Measurements from ENCODE around the gene C8A. TPM values are rescaled to one million over a fixed set of nuclear protein-coding genes. Genes with fewer than 3 reads are reported as not detected.
A peak's percentile ranks its signal among the peaks of the same experiment; 100 is the strongest.

C8A gene
- total and polyA plus RNA-seq, 2 experiments from 2014 or later = not detected

DNA sequence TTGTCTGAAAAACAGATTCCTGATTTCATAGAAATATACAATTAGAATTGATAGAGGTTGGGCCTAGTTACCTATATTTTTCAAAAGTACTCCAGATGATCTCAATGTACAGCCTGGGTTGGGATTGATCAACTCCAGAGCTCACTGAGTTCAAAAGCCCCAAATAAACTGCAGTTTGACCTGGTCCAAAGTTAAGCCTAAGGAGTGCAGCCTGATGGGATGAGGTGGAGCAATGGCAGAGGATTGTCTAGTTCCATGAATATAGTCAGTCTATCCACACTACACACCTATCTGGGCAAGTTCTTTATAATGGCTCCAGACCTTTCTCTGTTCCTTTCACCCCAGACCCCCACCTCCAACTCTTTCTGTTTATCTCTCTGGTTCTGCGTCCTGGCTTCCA is 49.2 kb downstream of the C8A start:
- WGBS, 2 experiments (ENCODE audit: low coverage in 1 of 2, low lambda C conversion rate in 2 of 2, missing lambda C conversion rate in 2 of 2) = 96 to 97% methylated on average over 1 of the region's 1 CpG

DNA sequence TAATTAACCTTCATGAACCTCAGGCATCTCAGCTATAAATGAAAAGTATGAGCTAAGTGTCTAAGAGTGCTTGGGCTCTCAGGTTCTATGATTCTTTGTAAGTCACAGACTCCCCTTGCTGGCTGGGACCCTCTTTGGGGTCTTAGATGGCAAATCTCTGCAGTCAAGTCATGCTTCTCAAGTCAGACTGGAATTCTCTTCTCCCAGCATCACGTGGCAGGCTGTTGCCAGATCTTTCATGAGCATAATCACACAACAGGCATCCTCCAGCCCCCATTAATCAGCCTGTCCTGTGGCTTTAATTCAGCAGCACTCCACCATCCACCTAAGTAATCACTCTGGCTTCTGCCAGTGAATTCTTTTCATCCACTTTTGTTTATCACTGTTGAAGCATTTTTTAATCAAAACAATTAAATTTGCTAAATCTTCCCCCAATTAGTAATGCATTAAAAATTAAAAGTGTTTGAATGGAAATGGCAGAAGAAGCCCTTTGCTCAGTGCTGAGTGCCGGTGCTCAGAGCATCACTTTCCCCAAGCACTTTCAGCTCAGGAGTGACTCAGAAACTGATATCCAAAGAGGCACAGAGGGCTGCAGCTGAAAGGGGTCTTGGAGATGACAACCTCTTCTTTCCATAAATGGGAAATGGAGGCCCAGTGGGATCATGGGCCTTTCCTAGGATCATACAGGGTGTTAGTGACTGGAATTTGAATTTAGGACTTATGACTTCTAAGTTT is 50.2 kb downstream of the C8A start:
- Histone ChIP-seq H4K20me1 (ENCODE audit: insufficient read depth) (no peaks in the 10 kb centered on the region), H3K9ac (no peak overlapping the region), H3K4me1 (ENCODE audit: insufficient read depth) (peaks cover 27% of the 10 kb centered on the region), H3F3A (ENCODE audit: insufficient read depth) (peaks cover 16% of the 10 kb centered on the region; the same call in 1 of the 2 replicates), H3K4me3 (no peak overlapping the region), H3K27me3 (replicated peaks; ENCODE audit: insufficient read depth) (no peaks in the 10 kb centered on the region), H3K9me3 (ENCODE audit: low read depth) (no peaks in the 10 kb centered on the region), H2AFZ (no peak overlapping the region), H3K9me2 (ENCODE audit: insufficient read depth) (no peaks in the 10 kb centered on the region; the same call in 1 of the 2 replicates), H3K4me2 (ENCODE audit: unreplicated experiment) (no peak overlapping the region), H3K27ac (no peak overlapping the region), H3K79me2 (ENCODE audit: insufficient read depth) (no peaks in the 10 kb centered on the region), H3K36me3 (ENCODE audit: low read depth) (no peaks in the 10 kb centered on the region)
- WGBS, 2 experiments (ENCODE audit: low coverage in 1 of 2, low lambda C conversion rate in 2 of 2, missing lambda C conversion rate in 2 of 2) = 50 to 52% methylated on average over 2 of the region's 2 CpGs
- TF ChIP-seq EZH2 (IDR thresholded peaks at IDR 0.05; ENCODE audit: insufficient read depth, poor library complexity, severe bottlenecking) (no peak), EZH2phosphoT487 (IDR thresholded peaks at IDR 0.05; ENCODE audit: insufficient read depth, low read depth) (no peak)
- DNase-seq = peak; percentile 21
- in situ Hi-C loops (cut with MboI) = no loop called here

More for the DNA sequence above, 49.2 kb downstream of the C8A start:
- H3K4me3 ChIP-seq = no peak overlapping the region
- H3K27ac ChIP-seq = no peak overlapping the region
- H3K36me3 ChIP-seq (ENCODE audit: low read depth) = no peaks in the 10 kb centered on the region
- no peaks in the 10 kb centered on the region for H3K9me3 ChIP-seq (ENCODE audit: low read depth)
- no peaks in the 10 kb centered on the region for H3K79me2 ChIP-seq (ENCODE audit: insufficient read depth)
- no peaks in the 10 kb centered on the region for H4K20me1 ChIP-seq (ENCODE audit: insufficient read depth)
- no peak overlapping the region for H2AFZ ChIP-seq
- in situ Hi-C loops (cut with MboI) = no loop called here
- DNase-seq = no peak
- H3F3A ChIP-seq (ENCODE audit: insufficient read depth) = peaks cover 7% of the 10 kb centered on the region; the same call in 1 of the 2 replicates
- peaks cover 17% of the 10 kb centered on the region for H3K4me1 ChIP-seq (ENCODE audit: insufficient read depth)
- no peak for TF ChIP-seq EZH2 (IDR thresholded peaks at IDR 0.05; ENCODE audit: insufficient read depth, poor library complexity, severe bottlenecking)
- TF ChIP-seq EZH2phosphoT487 (IDR thresholded peaks at IDR 0.05; ENCODE audit: insufficient read depth, low read depth) = no peak
- H3K9ac ChIP-seq = no peak overlapping the region
- H3K4me2 ChIP-seq (ENCODE audit: unreplicated experiment) = no peak overlapping the region
- no peaks in the 10 kb centered on the region; the same call in 1 of the 2 replicates for H3K9me2 ChIP-seq (ENCODE audit: insufficient read depth)
- H3K27me3 ChIP-seq (replicated peaks; ENCODE audit: insufficient read depth) = no peaks in the 10 kb centered on the region

DNA sequence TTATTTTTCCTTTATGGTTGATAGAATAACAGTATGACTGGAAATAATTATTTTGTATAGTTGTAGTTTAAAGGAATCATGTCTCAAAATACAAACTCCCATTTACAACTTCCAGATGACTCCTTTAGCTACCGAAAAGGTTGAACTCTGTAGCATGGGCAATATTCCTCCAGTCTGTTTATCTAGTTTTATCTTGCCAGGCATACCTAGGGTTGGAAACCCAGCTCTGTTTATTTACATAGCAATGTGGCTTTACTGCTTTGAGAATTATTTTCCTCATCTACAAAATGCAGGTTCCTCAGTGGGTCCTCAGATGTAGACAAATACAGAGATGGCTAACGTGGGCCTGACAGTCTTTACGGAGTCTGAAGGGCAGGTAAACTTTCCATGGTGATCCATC is 51.1 kb downstream of the C8A start:
- Histone ChIP-seq H3K36me3 (ENCODE audit: low read depth) (no peaks in the 10 kb centered on the region), H3K4me1 (ENCODE audit: insufficient read depth) (peaks cover 32% of the 10 kb centered on the region), H3K9me2 (ENCODE audit: insufficient read depth) (no peaks in the 10 kb centered on the region; the same call in 1 of the 2 replicates), H2AFZ (no peak overlapping the region), H3K9me3 (ENCODE audit: low read depth) (no peaks in the 10 kb centered on the region), H3K4me3 (no peak overlapping the region), H3F3A (ENCODE audit: insufficient read depth) (peaks cover 20% of the 10 kb centered on the region; the same call in 1 of the 2 replicates), H3K4me2 (ENCODE audit: unreplicated experiment) (no peak overlapping the region), H3K27me3 (replicated peaks; ENCODE audit: insufficient read depth) (no peaks in the 10 kb centered on the region), H4K20me1 (ENCODE audit: insufficient read depth) (no peaks in the 10 kb centered on the region), H3K9ac (no peak overlapping the region), H3K79me2 (ENCODE audit: insufficient read depth) (no peaks in the 10 kb centered on the region), H3K27ac (no peak overlapping the region)
- no peak for TF ChIP-seq EZH2phosphoT487 (IDR thresholded peaks at IDR 0.05; ENCODE audit: insufficient read depth, low read depth)
- in situ Hi-C loops (cut with MboI) = no loop called here
- WGBS, 2 experiments (ENCODE audit: low coverage in 1 of 2, low lambda C conversion rate in 2 of 2, missing lambda C conversion rate in 2 of 2) = 84% methylated on average over 3 of the region's 3 CpGs
- DNase-seq = no peak

DNA sequence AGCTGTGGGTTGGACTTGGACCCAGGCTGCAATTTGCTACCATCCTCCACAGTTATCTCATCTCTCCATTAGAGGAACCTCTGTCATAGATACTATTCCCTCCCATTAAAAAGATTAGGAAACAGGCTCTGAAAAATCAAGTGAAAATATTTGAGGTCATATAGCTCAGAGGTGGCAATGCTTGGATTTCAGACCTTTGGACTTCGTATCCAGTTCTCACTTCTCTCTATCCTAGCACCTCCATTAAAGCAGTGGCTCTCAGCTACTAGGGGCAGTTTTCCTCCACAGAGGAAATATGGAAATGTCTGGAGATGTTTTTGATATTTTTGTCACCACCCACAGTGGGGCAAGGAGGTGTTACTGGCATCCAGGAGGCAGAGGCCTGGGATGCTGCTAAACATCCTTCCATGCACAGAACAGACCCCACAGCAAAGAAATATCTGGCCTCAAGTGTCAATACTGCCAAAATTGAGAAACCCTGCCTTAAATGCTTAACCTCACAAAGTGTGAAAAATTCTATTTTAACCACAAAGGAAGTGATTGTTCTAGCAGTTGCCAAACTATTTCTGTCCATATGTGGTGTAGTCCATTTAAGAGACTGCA is 54.1 kb downstream of the C8A start:
- H3K79me2 ChIP-seq (ENCODE audit: insufficient read depth) = no peaks in the 10 kb centered on the region
- H4K20me1 ChIP-seq (ENCODE audit: insufficient read depth) = no peaks in the 10 kb centered on the region
- H3K9me3 ChIP-seq (ENCODE audit: low read depth) = no peaks in the 10 kb centered on the region
- H3F3A ChIP-seq (ENCODE audit: insufficient read depth) = peaks cover 20% of the 10 kb centered on the region; the same call in 1 of the 2 replicates
- H3K4me2 ChIP-seq (ENCODE audit: unreplicated experiment) = peak overlapping the region; percentile 21
- 0 out of 2 replicates have a peak, but pooled peaks have one; percentile 48 for TF ChIP-seq EZH2phosphoT487 (IDR thresholded peaks at IDR 0.05; ENCODE audit: insufficient read depth, low read depth)
- TF ChIP-seq EZH2 (IDR thresholded peaks at IDR 0.05; ENCODE audit: insufficient read depth, poor library complexity, severe bottlenecking) = no peak
- no peak overlapping the region for H3K9ac ChIP-seq
- H3K27me3 ChIP-seq (replicated peaks; ENCODE audit: insufficient read depth) = no peaks in the 10 kb centered on the region
- H3K36me3 ChIP-seq (ENCODE audit: low read depth) = no peaks in the 10 kb centered on the region
- peak; percentile 75 for DNase-seq
- peak overlapping the region; percentile 30 for H3K27ac ChIP-seq
- H3K4me1 ChIP-seq (ENCODE audit: insufficient read depth) = peaks cover 36% of the 10 kb centered on the region
- 87 to 93% methylated on average over 1 of the region's 1 CpG for whole genome bisulfite sequencing, 2 experiments (ENCODE audit: low coverage in 1 of 2, low lambda C conversion rate in 2 of 2, missing lambda C conversion rate in 2 of 2)
- H2AFZ ChIP-seq = no peak overlapping the region
- in situ Hi-C loops (cut with MboI) = no loop called here
- H3K4me3 ChIP-seq = no peak overlapping the region
- no peaks in the 10 kb centered on the region; the same call in 1 of the 2 replicates for H3K9me2 ChIP-seq (ENCODE audit: insufficient read depth)
